ENCODE measurements around the gene DNAH17. TPM values are rescaled to one million over a fixed set of nuclear protein-coding genes. Genes with fewer than 3 reads are reported as not detected.

Gene DNAH17
- total and polyA plus RNA-seq, 2 of the 8 experiments (the other 6 are each of a cell fraction or from before 2014, with no cell fraction given): 0.14 to 0.67 TPM

DNA sequence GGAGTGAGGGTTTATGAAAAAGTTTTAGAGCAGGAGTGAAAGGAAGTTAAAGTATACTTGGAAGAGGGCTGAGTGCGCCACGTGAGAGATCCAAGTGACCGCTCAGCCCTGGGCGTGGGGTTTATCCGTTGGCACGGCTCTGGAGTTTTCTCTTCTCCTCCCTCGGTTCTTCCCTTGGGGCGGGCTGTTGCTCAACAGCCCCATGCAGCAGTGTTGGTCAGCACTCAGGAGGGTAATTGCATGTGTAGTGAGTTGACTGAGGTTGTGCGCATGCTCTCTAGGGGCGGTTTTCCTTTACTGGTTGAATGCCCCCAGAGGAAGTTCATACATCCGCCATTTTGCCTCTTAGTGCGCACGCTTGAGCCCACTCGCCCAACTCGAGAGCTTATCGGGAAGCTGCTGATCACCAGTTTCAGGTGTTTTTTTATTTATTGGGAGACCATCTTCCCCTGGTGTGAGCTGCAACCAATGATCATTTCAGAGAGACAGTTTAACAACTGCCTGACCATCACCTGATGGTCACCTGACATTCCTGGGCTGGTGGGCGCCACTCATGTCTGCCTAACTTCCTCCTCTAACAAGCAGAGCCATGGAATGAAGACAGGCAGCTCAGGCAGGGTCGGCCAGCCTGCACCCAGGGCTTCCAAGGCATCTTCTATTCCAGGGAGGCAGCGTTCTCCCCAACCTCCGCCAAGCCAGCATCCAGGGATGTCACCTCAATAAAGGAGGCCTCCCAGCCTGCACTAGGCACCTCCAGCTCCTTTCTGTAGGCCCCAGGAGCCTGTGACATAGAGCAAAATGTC is 41.3 kb upstream of the DNAH17 start:
- no peak overlapping the region for H3K9ac ChIP-seq (replicated peaks in 1 of 4; ENCODE audit: extremely low read depth in 1 of 4, low read depth in 3 of 4, low read length in 3 of 4)
- H3K79me2 ChIP-seq (ENCODE audit: control insufficient read depth in 1 of 2, insufficient read depth in 2 of 2, low read length in 2 of 2): no peaks in the 10 kb centered on the region
- no peak overlapping the region for H3K4me2 ChIP-seq (ENCODE audit: insufficient read depth in 1 of 2, low read depth in 2 of 2, low read length in 2 of 2)
- POLR2A ChIA-PET (ENCODE audit: partially characterized antibody): no interaction called here
- H4K20me1 ChIP-seq (replicated peaks in 1 of 2; ENCODE audit: control insufficient read depth in 1 of 2, insufficient read depth in 2 of 2, low read length in 2 of 2): no peaks in the 10 kb centered on the region
- no peak overlapping the region for H2BK15ac ChIP-seq (ENCODE audit: low read length)
- H3K4me1 ChIP-seq (replicated peaks in 1 of 4; ENCODE audit: control insufficient read depth in 3 of 4, insufficient read depth in 4 of 4, low read length in 3 of 4): no peaks in the 10 kb centered on the region
- no peaks in the 10 kb centered on the region for H3K36me3 ChIP-seq (ENCODE audit: control insufficient read depth in 2 of 4, insufficient read depth in 4 of 4, low read length in 3 of 4)
- FAIRE-seq: no peak
- H2BK5ac ChIP-seq (ENCODE audit: low read depth, low read length): no peak overlapping the region
- DNase-seq (ENCODE audit: low read depth in 1 of 2, low spot score in 2 of 2): no peak
- no peaks in the 10 kb centered on the region for H3K23me2 ChIP-seq (ENCODE audit: low read depth, low read length)
- H3K4ac ChIP-seq (replicated peaks; ENCODE audit: insufficient read length, low read depth, low read length): no peak overlapping the region
- no peak overlapping the region for H2AFZ ChIP-seq (ENCODE audit: low read length)
- no peak overlapping the region for H4K91ac ChIP-seq (replicated peaks; ENCODE audit: insufficient read length, low read length)
- WGBS, 2 experiments (ENCODE audit: extremely low coverage in 1 of 2, insufficient coverage in 1 of 2, insufficient read length in 1 of 2, insufficient replicate concordance in 2 of 2, low coverage in 1 of 2, low lambda C conversion rate in 2 of 2, missing lambda C conversion rate in 1 of 2): 92% methylated on average over 18 of the region's 20 CpGs; no CpG with 5 or more reads in 1 of the 2 experiments
- no peak overlapping the region for H3K4me3 ChIP-seq (ENCODE audit: extremely low read depth in 1 of 4, insufficient read depth in 2 of 4, low read depth in 3 of 4, low read length in 4 of 4)
- H3K23ac ChIP-seq (ENCODE audit: insufficient read length): no peak overlapping the region
- no peak overlapping the region for H3K18ac ChIP-seq (ENCODE audit: extremely low read depth, low read length)
- CTCF ChIA-PET (ENCODE audit: partially characterized antibody): interaction anchor here (0.9 to 1.4 kb wide), 6 partner anchors 11 to 173 kb away, joined by 3 to 4 read pairs (median 3); no protein-coding TSS in a partner anchor
- no peaks in the 10 kb centered on the region for H3K9me3 ChIP-seq (ENCODE audit: insufficient read depth in 2 of 2, low read depth in 1 of 2, low read length in 1 of 2)
- no peak overlapping the region for H2BK12ac ChIP-seq (ENCODE audit: low read depth, low read length)
- no peak overlapping the region for H3K27ac ChIP-seq (ENCODE audit: low read depth, low read length)
- H3K14ac ChIP-seq (ENCODE audit: insufficient read length): no peak overlapping the region
- H4K8ac ChIP-seq (ENCODE audit: extremely low read depth, insufficient read depth, low read length): no peak overlapping the region
- H3K79me1 ChIP-seq (ENCODE audit: low read depth, low read length): no peaks in the 10 kb centered on the region
- H4K5ac ChIP-seq (ENCODE audit: insufficient read length, low read depth, low read length): no peak overlapping the region
- H2BK120ac ChIP-seq (replicated peaks; ENCODE audit: low read depth, low read length): no peak overlapping the region
- no peak overlapping the region for H2BK20ac ChIP-seq (ENCODE audit: low read length)
- no peak overlapping the region for H2AK5ac ChIP-seq (ENCODE audit: low read depth, low read length)
- no peak overlapping the region for H3K56ac ChIP-seq (replicated peaks; ENCODE audit: insufficient read length, low read depth, low read length)
- no peaks in the 10 kb centered on the region; a peak in 1 of 7 replicates for H3K27me3 ChIP-seq (replicated peaks in 1 of 4; ENCODE audit: control insufficient read depth in 3 of 4, extremely low read depth in 1 of 4, insufficient read depth in 3 of 4, low read length in 3 of 4)
- TF ChIP-seq, protein P1, sequence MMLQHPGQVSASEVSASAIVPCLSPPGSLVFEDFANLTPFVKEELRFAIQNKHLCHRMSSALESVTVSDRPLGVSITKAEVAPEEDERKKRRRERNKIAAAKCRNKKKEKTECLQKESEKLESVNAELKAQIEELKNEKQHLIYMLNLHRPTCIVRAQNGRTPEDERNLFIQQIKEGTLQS (IDR thresholded peaks at IDR 0.05; ENCODE audit: insufficient read depth, low read depth, low read length): no peak
- TF ChIP-seq BRCA1 (IDR thresholded peaks at IDR 0.05; ENCODE audit: low read depth, low read length) (no peak), JUND (IDR thresholded peaks at IDR 0.05; ENCODE audit: low read length) (no peak), TEAD4 (IDR thresholded peaks at IDR 0.05; ENCODE audit: low read depth, low read length) (no peak)
